GM12872 (cell line): ENCODE data around the gene GHR.

ENCODE experiments used
- CTCF ChIP-seq: IDR thresholded peaks from 3 replicates; pipeline ENCODE4 v1.5.1; 2011; ENCODE audit warnings: low read depth, mild to moderate bottlenecking, low read length, moderate library complexity; ENCODE audit not compliant: insufficient read depth

Gene GHR

GRCh38 chr5:42396111-42396510 lies 27.1 kb upstream of the GHR start:
- TF ChIP-seq CTCF = no peak

- TF ChIP-seq CTCF = no peak
Measured at GRCh38 chr5:42397267-42397666, 26.0 kb upstream of the GHR start.

- TF ChIP-seq CTCF = no peak
Measured at GRCh38 chr5:42399702-42400101, 23.5 kb upstream of the GHR start.

GRCh38 chr5:42400474-42400873 lies 22.8 kb upstream of the GHR start:
- no peak for TF ChIP-seq CTCF

GRCh38 chr5:42403236-42403635 lies 20.0 kb upstream of the GHR start:
- no peak for TF ChIP-seq CTCF

- no peak for TF ChIP-seq CTCF
Measured at GRCh38 chr5:42404366-42404765, 18.9 kb upstream of the GHR start.

GRCh38 chr5:42419294-42419693 lies 3.9 kb upstream of the GHR start:
- no peak for TF ChIP-seq CTCF
